Measurements from ENCODE around the gene ABO.
"Not testable (repeated sequence)": the region's sequence is repeated elsewhere in the genome, so short reads cannot be mapped to it uniquely, and the experiment has no call there.

ABO gene

GRCh38 chr9:133230093-133230492 is 44.9 kb downstream of the ABO start:
- H4K20me1 ChIP-seq (ENCODE audit: control insufficient read depth, insufficient read depth, low read depth, low read length) = no peaks in the 10 kb centered on the region
- no peak overlapping the region for H3K4me3 ChIP-seq (ENCODE audit: low read length)
- no peaks in the 10 kb centered on the region for H3K79me2 ChIP-seq (ENCODE audit: control insufficient read depth, low read length)
- no peaks in the 10 kb centered on the region for H3K27me3 ChIP-seq (ENCODE audit: control insufficient read depth, low read length)
- no peaks in the 10 kb centered on the region for H3K4me1 ChIP-seq (ENCODE audit: control insufficient read depth, low read length)
- no peak overlapping the region for H3K27ac ChIP-seq (ENCODE audit: low read depth, low read length)
- no peaks in the 10 kb centered on the region for H3K9me3 ChIP-seq (ENCODE audit: control insufficient read depth, insufficient read depth, low read length)
- TF ChIP-seq EZH2phosphoT487 (IDR thresholded peaks at IDR 0.05; ENCODE audit: borderline replicate concordance, low read length) (no peak), CTCF (IDR thresholded peaks at IDR 0.05; ENCODE audit: low read depth, low read length, poor library complexity, severe bottlenecking) (no peak)
- no peaks in the 10 kb centered on the region for H3F3A ChIP-seq (ENCODE audit: control insufficient read depth, insufficient read depth)
- no peaks in the 10 kb centered on the region for H3K36me3 ChIP-seq (ENCODE audit: control insufficient read depth, low read length)
- H3K4me2 ChIP-seq (ENCODE audit: low read length) = no peak overlapping the region
- no peaks in the 10 kb centered on the region for H3K9me2 ChIP-seq (replicated peaks; ENCODE audit: control insufficient read depth, low read length)

GRCh38 chr9:133228474-133229193 is 46.4 kb downstream of the ABO start:
- H3K36me3 ChIP-seq (ENCODE audit: control insufficient read depth, low read length); H3K4me2 ChIP-seq (ENCODE audit: low read length); H3K4me3 ChIP-seq (ENCODE audit: low read length); H3K79me2 ChIP-seq (ENCODE audit: control insufficient read depth, low read length); H3K27ac ChIP-seq (ENCODE audit: low read depth, low read length); H3K4me1 ChIP-seq (ENCODE audit: control insufficient read depth, low read length); H3K9me2 ChIP-seq (replicated peaks; ENCODE audit: control insufficient read depth, low read length); H4K20me1 ChIP-seq (ENCODE audit: control insufficient read depth, insufficient read depth, low read depth, low read length); H3K9me3 ChIP-seq (ENCODE audit: control insufficient read depth, insufficient read depth, low read length); H3K27me3 ChIP-seq (ENCODE audit: control insufficient read depth, low read length); H3F3A ChIP-seq (ENCODE audit: control insufficient read depth, insufficient read depth): not testable (repeated sequence)

- H4K20me1 ChIP-seq (ENCODE audit: control insufficient read depth, insufficient read depth, low read depth, low read length); H3K4me3 ChIP-seq (ENCODE audit: low read length); H3K27me3 ChIP-seq (ENCODE audit: control insufficient read depth, low read length); H3K36me3 ChIP-seq (ENCODE audit: control insufficient read depth, low read length); H3F3A ChIP-seq (ENCODE audit: control insufficient read depth, insufficient read depth); H3K4me1 ChIP-seq (ENCODE audit: control insufficient read depth, low read length); H3K9me3 ChIP-seq (ENCODE audit: control insufficient read depth, insufficient read depth, low read length); H3K9me2 ChIP-seq (replicated peaks; ENCODE audit: control insufficient read depth, low read length); H3K4me2 ChIP-seq (ENCODE audit: low read length); H3K27ac ChIP-seq (ENCODE audit: low read depth, low read length); H3K79me2 ChIP-seq (ENCODE audit: control insufficient read depth, low read length): not testable (repeated sequence)
Measured at GRCh38 chr9:133227996-133228395, 47.0 kb downstream of the ABO start.

- Histone ChIP-seq H3K27me3 (ENCODE audit: control insufficient read depth, low read length) (peaks cover 8% of the 10 kb centered on the region; the same call in 1 of the 2 replicates), H3F3A (ENCODE audit: control insufficient read depth, insufficient read depth) (no peaks in the 10 kb centered on the region), H3K4me1 (ENCODE audit: control insufficient read depth, low read length) (no peaks in the 10 kb centered on the region), H3K9me3 (ENCODE audit: control insufficient read depth, insufficient read depth, low read length) (no peaks in the 10 kb centered on the region), H3K27ac (ENCODE audit: low read depth, low read length) (no peak overlapping the region), H3K79me2 (ENCODE audit: control insufficient read depth, low read length) (no peaks in the 10 kb centered on the region), H4K20me1 (ENCODE audit: control insufficient read depth, insufficient read depth, low read depth, low read length) (no peaks in the 10 kb centered on the region), H3K9me2 (replicated peaks; ENCODE audit: control insufficient read depth, low read length) (no peaks in the 10 kb centered on the region), H3K4me2 (ENCODE audit: low read length) (no peak overlapping the region), H3K4me3 (ENCODE audit: low read length) (no peak overlapping the region), H3K36me3 (ENCODE audit: control insufficient read depth, low read length) (no peaks in the 10 kb centered on the region)
- TF ChIP-seq EZH2phosphoT487 (IDR thresholded peaks at IDR 0.05; ENCODE audit: borderline replicate concordance, low read length) = no peak
- TF ChIP-seq CTCF (IDR thresholded peaks at IDR 0.05; ENCODE audit: low read depth, low read length, poor library complexity, severe bottlenecking) = no peak
Measured at GRCh38 chr9:133227242-133227860, 47.6 kb downstream of the ABO start.

All from DOHH2 (cell line).